HS-27A (cell line): Measurements from ENCODE around the gene BSCL2.
"Not testable (repeated sequence)": the region's sequence is repeated elsewhere in the genome, so short reads cannot be mapped to it uniquely, and the experiment has no call there.

ENCODE experiments used
- DNase-seq: peaks from one replicate; pipeline ENCODE4 v3.0.0-alpha.2; 2012; ENCODE audit warnings: low read depth, missing footprints

Gene BSCL2

DNA sequence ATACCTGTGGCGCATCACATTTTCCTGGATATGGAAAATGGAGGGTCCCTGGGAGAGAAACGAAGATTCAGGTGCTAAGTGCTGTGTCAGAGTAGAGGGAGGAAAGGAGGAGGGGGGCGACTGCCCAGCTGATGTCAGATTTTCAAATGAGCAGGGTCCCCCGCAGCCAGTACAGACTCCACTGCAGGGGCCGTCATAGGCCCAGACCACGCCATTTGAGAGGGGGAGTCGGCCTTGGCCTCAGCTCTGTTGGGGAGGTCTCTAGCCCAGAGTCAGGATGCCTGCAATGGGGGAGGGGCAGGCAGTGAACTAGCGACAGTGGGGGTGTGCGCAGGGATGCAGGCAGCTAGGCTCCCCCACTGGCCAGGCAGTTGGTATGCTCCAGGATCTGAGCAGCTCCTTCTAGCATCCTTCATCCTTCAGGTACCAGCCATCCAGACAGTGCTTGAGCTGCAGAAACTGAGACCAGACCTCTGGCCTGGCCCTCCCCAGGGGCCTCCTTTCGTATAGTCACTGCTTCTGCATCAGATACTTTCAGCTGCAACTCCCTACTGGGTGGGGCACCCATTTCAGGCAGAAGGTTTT is at the start of gene BSCL2, which contains the start of gene GNG3:
Gene BSCL2, minus strand, starts transcription at position 148 of the 585 bp plus-strand sequence. CDS start 229 bp downstream, outside the sequence.
Gene GNG3, plus strand, starts transcription at position 400 of the 585 bp plus-strand sequence. CDS start 620 bp downstream, outside the sequence.
- no peak for DNase-seq

DNA sequence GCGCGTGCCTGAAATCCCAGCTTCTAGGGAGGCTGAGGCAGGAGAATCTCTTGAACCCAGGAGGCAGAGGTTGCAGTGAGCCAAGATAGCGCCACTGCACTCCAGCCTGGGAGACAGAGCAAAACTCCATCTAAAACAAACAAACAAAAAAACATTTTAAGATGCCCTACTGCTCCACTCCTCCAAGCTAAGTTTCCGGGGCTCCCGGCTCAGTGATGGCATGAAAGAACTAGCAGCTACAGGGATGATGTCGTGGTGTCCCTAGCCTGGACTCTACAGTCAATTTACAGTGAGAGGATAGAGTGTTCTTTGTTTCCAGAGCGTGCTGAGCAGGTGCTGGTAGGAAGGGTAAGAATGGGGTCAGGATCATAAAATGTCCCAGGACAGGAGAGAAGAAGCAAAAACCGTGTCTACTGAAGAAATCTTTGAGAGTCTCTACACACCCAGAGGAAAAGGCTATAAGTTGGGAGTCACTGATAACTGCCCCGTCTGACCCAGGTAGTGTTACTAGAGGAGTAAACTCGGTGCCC is 47.9 kb upstream of the BSCL2 start:
- no peak for DNase-seq

DNA sequence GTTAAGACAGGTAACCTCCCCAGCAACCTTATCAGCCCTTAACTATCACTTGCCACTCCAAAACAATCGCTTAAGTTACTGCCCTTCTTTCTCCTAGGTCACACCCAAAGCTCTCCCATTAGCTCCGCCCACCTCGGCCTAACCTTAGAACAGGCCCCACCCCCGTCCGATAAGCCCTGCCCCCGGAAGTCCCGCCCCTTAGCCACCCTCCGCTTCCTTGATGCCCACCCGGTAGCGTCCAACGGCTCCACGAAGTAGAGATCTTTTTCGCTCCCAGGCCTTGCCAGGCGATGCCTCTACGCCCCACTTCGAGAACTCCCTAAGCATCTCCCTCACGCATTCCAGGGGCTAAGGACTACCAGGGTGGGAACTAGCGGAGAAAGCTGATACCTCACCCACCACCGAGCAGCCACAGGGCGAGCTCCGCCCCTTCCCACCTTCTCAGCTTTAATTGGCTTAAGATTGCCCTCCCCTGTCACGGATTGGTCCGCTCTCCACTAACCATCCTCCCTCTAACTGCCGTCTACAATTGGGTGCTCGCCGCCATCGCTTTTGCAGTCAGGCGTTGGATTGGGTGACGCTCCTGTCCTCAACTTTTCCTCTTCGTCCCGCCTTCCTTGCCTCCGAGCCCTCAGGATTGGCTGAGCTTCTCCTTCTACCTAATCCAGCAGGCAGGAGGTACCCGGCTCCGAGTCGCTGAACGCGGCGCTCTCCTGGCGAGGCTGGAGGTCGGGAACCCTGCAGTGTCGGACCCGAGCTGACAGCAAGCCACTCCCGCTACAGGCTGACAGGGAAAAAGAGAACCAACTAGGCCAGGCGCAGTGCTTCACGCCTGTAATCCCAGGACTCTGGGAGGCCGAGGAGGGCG is 46.7 kb upstream of the BSCL2 start, which contains the start of gene ZBTB3:
Gene ZBTB3, minus strand, starts transcription at position 425 of the 868 bp plus-strand sequence. CDS start 496 bp downstream, outside the sequence.
- DNase-seq, result peak; percentile 99

DNA sequence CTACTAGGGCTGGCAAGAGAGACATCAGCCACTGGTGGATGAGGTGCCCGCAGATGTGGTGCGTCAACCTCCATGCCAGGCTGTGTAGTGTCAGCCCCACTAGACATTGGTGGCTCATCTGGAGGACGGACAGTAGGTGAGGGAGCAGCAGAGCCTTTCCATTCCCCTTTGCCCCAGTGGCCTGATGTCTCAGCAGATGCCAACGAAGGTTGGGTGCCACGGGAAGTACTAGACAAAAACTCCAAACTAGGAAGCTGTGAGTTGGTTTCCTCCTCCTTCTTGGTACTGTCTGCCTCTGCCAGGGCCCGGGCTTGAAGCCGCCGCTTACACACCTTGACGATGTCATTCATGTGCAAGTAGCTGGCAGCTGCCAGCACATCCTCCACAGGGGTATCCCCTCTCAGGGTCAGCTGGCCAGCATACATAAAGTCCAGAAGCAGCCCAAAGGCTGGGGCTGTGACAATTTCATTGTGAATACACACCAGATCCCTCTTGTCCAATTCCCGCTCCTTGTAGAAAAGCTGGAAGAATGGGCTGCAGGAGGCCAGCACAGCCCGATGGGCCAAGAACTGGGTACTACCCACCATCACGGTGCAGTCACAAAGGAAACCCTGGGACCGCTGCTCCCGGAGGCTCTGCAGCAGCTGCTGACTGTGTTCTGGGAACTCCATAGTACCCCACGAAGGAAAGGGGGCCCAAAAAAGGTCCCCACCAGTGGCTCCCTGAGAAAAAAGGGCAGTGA is 45.9 kb upstream of the BSCL2 start:
- no peak for DNase-seq

DNA sequence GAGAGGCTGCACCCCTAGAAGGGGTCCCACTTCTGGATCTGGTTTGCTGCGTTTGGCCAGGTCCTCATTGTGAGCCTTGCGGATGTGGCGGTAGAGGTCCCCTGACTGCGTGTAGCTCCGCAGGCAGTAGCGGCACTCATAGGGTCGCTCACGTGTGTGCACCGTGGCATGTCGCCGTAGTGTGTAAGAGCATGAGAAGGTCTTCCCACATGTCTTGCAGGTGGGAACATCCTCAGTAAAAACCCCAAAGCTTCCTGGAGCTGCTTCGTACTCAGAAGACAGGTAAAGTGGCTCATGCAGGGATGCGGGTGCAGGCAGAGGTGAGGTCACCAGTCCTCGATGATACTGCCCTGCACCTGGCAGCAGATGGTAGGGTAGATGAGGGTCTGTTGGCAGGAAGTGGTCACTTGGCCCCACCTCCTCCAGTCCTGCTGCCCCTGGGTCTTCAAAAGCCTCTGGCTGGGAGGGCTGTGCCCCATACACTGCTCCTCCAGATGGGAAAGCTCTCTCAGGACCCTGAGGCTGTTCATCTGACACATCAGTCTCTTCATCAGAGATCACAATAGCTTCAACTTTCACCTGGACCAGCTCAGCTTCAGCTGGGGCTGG is 45.1 kb upstream of the BSCL2 start:
- no peak for DNase-seq

DNA sequence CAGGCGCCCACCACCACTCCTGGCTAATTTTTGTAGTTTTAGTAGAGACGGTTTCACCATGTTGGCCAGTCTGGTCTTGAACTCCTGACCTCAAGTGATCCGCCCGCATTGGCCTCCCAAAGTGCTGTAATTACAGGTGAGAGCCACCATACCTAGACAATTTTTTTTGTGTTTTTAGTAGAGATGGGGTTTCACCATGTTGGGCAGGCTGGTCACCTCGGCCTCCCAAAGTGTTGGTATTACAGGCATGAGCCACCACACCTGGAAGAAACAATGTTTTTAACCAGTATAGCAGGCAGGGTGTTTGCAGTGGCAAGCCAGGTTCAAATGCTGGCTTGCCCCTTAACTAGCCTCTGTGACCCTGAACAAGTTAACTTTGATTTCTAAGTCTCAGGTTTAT is 42.7 kb upstream of the BSCL2 start:
- not testable (repeated sequence) for DNase-seq

DNA sequence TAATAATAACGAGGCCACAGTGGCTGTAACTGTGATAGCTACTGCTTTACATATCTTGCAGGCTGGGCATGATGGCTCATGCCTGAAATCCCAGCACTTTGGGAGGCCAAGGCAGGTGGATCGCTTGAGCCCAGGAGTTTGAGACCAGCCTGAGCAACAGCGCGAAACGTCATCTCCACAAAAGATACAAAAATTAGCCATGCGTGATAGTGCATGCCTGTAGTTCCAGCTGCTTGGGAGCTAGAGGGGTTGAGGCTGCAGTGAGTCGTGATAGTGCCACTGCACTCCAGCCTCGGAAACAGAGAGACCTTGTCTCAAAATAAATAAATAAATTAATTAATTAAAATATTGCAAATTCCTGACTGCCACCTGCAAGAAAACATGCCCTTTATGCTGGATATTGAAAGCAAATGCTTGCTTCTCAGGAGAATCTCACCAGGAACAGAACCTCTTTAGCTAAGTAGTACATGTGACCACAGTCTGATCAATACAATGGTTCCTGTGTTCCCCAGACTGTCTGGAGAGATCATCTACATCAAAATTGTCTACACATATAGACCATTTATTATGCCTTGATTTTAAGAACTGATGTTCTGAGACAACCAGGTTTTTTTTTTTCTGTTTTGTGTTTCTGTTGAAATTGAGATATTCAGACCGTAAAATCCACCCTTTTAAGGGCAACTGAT is 40.4 kb upstream of the BSCL2 start:
- no peak for DNase-seq

DNA sequence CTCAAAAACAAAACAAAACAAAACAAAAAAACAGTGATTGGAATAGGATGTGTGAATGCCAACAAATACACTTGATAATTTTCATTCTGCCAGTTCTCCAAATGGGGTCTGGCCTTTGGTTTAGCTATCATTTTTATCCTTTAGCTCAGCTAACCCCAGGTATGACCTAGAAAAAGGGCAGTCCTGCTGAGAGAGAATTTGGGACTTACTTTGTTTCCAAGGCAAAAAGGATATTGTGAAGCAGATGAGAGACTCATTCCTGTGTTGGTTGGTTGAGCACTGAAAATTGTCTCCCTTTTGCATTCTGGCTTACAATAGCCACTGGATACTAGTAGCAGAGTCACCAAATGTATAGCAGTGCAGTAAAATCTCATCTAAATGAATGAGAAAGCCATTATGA is 30.0 kb upstream of the BSCL2 start:
- DNase-seq, result no peak

DNA sequence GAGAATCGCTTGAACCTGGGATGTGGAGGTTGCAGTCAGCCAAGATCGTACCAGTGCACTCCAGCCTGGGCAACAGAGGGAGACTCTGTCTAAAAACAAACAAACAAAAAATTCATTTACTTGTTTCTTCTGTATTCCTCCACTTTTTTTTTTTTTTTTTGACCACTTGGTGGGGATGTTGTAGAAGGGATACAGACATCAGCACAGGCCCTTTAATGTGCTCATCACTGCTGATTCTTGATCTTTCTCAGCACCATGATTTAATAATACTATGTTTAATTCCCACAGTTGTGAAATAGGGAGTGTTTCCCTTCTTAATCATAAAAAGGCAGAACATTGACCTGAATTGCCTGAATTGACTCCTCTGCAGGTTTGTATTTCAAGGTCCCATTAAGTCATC is 25.6 kb upstream of the BSCL2 start:
- no peak for DNase-seq

DNA sequence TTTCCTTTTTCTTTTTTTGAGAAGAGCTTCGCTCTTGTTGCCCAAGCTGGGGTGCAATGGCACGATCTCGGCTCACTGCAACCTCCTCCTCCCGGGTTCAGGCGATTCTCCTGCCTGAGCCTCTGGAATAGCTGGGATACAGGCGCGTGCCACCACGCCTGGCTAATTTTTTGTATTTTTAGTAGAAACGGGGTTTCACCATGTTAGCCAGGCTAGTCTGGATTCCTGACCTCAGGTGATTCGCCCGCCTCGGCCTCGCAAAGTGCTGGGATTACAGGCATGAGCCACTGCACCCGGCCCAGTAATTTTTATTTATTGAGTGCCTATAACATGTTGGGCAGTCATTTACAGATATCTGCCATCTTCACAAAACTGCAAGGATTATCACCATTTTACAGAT is 22.9 kb upstream of the BSCL2 start:
- DNase-seq, result not testable (repeated sequence)

DNA sequence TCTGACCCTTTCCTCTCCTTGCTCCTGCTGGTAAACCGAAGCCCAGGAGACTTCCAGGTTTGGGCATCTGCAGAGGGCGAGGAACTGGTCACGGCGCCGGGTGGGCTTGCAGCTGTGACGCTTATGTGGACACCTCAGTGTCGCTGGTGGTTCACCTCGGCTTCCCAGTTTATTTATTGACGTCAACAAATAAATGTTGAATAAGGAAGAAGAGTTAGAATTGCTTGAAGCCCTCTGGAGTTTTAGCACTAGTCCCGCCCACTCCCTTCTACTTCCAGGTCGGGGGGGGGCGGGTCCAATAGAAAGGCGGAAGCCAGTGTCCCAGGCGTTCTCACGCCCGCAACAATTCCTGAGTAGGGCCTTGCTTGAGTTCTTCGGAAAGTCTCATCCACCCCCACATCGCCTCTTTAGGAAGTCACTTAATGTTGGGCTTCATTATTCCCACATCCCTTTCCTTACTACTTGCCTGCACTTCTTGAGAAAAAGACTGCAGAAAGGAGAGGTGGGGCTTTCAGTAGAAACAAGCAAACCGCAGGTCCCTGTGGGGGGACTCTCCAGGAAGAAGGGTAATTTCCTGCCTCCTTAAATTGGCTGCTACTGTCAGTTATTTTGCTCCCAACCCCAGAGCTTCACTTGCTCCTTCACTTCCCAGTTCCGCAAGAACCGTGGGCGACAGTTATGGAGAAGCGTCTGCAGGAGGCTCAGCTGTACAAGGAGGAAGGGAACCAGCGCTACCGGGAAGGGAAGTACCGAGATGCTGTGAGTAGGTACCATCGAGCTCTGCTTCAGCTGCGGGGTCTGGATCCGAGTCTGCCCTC is 21.2 kb upstream of the BSCL2 start, which contains the start of gene TTC9C:
Gene TTC9C, plus strand, starts transcription at position 316 of the 818 bp plus-strand sequence. Its CDS starts 363 bp downstream, at position 679.
- peak; percentile 86 for DNase-seq

DNA sequence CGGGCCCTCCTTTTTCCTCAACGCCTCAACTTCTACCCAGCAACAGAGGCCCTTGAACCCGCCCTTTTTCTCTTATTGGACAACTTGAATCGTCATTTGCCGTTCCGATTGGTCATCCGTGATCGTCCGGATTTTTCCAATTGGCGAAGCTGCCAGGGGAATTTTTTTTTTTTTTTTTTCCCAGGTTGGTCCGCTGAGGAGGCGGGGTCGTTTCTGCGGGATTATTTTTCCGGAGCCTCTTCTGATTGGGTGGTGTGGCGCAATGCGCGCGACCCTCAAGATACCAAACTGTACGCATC is 20.6 kb upstream of the BSCL2 start:
- peak; percentile 99 for DNase-seq

DNA sequence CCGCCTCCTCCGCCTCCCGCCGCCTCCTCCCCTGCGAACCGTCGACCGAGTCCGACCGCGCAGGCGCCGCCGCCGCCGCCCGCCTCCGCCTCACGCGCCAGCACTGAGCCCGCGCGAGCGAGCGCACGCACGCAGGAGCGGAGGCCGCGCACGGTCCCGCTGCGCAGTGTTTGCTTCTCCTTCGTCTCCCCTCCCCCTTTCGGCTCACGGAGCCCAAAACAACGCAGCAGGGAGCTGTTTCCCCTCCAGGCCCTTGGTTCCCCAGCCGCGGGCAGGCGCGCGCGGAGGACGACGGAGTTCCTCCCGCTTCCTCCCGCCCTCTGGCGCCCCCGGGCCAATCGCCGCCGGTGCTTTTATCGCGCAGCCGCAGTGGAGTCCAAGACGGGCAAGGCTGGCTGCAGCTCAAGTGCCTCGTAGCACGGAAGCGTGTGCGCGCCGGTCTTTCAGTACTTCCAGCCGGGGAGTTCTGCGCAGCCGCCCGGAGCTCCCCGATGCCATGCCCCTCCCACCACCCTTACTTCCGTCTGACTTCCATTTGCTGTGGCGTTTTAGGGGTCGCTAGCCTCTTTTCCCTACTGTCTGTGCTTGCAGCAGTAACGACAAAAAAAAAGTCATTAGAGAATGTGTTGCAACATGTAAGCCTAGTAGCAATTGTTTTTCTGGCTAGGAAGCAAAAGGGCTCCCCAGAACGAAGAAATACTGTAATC is 20.1 kb upstream of the BSCL2 start, which contains the start of gene HNRNPUL2:
Gene HNRNPUL2, minus strand, starts transcription at position 293 of the 707 bp plus-strand sequence. CDS start 301 bp downstream, outside the sequence.
- peak; percentile 98 for DNase-seq

DNA sequence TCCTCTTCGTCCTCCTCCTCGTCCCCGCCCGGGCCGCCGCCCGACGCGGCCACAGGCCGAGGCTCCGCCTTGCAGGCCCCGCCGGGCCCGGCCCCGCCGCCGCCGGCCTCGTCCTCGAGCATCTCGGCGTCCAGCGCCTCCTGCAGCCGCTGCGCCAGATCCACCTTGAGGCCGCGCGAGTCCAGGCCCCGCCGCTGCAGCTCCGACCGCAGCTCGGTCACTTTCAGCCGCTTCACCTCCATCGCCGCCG is 19.6 kb upstream of the BSCL2 start:
- no peak for DNase-seq

DNA sequence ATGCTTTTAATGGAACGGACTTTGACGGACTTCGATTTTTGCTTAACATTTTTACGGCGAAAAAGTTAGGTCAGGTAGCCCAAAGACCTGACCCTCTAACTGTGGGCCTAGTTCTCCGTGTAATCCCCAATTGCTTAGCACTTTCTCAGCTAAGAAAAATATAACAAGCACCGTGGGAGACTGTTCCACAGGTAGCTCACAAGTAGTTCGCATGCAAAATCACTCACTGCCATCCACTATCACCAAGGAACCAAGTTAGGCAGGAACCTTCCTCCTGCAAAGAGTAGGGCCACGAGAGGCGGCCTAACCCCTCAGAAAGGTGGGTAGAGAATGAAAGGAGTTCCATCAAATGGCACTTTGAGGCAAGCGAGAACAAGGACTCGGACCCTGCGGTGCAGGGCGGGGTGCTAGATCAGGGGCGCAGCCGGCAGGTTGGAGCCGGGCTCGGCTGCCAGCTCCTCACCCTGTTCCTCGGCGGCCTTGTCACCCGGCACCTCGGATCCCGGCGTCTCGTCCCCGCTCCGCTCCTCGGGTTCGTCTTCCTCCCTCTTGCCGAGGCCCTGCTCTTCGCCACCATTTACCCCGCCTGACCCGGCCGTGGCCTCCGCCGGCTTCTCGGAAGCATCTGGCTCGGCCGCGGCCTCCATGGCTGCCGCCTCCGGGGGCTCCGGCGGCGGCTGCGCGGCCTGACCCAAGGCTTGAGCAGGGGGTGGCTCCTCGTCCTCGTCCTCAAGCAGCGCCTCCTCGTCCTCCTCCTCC is 19.1 kb upstream of the BSCL2 start:
- no peak for DNase-seq

DNA sequence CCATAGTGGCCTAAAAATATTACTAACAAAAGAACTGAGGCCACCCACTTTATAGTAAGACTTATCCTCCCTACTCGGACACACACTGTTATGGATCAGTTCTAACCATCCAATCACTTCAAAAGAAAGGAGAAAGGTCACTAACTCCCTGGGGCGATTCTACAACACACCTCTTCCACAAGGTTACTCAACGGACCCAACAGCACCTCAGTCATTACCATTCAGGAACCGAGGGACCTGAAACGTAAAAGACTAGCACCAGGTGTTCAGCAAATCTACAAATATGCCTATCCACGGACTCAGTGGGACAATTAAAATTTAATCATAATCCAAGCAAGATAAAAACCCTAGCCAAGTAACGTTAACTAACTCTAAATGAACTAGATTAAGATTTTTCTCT is 18.4 kb upstream of the BSCL2 start:
- DNase-seq, result no peak

DNA sequence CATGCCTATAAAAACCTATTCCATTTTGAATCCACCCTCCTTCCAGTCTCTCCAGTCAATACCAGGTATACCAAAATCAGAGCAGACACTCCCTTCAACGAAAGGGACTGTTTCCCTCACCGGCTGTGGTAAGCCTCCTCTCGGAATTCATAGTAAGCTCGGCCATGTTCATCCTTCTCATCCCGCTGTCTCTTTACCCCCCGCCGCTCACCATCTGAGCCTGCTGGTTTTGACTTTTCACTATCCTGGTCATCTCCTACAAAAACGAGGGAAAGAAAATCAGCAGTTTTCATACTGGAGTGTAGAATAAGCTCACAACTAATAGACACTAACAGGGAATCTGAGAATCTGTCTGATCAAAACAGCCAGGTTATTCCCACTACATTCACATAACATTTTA is 16.9 kb upstream of the BSCL2 start:
- DNase-seq, result no peak

DNA sequence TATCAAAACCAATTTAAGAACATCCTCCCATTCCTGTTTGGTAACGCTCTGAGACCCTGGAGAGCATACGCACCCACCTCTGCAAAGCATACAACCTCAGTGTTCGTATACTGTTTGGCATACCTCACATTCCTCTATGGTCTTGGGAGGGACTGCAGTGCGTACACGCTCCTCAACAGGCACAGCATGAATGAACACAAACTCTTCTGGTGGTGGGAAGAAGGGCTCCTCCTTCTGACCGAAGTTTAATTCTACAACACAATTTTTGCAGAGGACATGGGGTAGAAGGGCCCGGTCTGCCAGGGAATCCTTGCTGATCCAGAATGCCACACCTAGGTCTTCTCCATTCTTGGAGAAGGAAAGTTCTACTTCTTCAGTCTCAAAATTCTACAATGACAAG is 14.8 kb upstream of the BSCL2 start:
- no peak for DNase-seq

DNA sequence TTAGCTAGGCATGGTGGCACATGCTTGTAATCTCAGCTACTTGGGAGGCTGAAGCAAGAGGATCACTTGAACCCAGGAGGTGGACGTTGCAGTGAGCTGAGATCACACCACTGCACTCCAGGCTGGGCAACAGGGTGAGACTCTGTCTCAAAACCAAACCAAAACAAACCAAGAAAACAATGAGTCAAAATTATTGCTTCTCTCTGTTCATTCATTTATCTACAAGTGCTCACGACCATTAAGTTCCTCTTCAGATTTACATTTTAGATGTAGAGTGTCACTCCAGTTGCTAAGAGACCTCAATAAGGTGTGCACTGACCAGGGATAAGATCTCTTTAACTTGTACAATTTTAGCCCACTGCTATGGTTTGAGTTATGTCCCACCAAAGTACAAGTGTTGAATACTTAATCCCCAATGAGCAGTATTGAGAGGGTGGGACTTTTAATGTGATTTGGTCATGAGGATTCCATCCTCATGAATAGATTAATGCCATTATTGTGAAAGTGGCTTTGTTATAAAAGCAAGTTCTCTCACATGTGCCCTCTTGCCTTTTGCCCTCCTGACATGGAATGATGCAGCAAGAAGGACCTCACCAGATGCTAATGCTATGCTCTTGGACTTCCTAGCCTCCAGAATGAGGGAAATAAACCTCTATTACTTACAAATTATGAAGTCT is 12.2 kb upstream of the BSCL2 start:
- DNase-seq, result no peak
